Measurements from ENCODE around the gene CXCL10.

Gene CXCL10

DNA sequence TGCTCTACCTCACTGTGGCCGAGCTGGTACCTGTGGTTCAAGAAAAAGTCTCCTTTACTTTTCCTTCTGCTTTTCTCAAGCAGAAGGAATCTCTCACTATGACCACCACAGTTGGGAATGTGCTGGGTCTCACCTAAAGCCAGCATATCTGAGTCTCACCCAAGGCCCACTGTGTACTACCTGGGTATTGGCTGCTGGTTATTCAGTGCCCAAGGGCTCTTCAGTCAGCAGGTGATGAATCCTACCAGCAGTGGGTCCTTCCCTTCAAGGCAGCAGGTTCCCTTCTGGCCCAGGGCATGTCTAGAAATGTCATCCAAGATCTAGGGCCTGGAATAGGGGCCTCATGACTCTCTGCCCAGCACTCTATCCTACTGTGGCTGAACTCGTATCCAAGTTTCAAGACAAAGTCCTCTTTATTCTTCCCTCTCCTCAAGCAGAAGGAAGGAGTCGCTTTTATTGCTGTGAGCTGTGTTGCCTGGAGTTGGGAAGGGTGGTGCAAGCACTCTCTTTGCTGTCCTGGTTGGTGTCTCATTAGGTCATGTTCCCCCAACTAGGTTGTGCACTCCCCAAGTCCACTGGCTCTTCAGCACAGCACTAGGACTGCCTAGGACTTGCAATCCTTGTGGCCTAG, 6.1 kb downstream of the CXCL10 start:
- TF ChIP-seq, protein P1, sequence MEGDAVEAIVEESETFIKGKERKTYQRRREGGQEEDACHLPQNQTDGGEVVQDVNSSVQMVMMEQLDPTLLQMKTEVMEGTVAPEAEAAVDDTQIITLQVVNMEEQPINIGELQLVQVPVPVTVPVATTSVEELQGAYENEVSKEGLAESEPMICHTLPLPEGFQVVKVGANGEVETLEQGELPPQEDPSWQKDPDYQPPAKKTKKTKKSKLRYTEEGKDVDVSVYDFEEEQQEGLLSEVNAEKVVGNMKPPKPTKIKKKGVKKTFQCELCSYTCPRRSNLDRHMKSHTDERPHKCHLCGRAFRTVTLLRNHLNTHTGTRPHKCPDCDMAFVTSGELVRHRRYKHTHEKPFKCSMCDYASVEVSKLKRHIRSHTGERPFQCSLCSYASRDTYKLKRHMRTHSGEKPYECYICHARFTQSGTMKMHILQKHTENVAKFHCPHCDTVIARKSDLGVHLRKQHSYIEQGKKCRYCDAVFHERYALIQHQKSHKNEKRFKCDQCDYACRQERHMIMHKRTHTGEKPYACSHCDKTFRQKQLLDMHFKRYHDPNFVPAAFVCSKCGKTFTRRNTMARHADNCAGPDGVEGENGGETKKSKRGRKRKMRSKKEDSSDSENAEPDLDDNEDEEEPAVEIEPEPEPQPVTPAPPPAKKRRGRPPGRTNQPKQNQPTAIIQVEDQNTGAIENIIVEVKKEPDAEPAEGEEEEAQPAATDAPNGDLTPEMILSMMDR (IDR thresholded peaks at IDR 0.05) = no peak
- no peak for TF ChIP-seq ZFX (IDR thresholded peaks at IDR 0.05; ENCODE audit: borderline replicate concordance)
- no peak overlapping the region for H3K27ac ChIP-seq

DNA sequence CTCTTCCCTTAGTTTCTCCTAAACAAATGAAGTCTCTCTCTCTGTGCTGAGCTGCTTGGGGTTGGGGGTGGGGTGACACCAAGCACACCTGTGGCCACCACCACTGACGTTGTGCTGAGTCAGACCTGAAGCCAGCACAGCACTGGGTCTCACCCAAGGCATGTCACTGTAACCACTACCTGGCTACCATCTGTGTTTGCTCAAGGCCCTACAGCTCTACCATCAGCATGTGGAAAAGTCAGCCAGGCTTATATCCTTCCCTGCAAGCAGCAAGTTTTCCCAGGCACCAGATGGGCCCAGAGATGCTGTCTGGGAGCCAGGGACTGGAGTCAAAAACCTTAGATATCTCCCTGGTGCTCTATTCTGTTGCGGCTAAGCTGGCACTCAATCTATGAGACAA, 6.9 kb downstream of the CXCL10 start:
- TF ChIP-seq ZFX (IDR thresholded peaks at IDR 0.05; ENCODE audit: borderline replicate concordance) = no peak
- TF ChIP-seq, protein P1 (IDR thresholded peaks at IDR 0.05) = no peak
- no peak overlapping the region for H3K27ac ChIP-seq

DNA sequence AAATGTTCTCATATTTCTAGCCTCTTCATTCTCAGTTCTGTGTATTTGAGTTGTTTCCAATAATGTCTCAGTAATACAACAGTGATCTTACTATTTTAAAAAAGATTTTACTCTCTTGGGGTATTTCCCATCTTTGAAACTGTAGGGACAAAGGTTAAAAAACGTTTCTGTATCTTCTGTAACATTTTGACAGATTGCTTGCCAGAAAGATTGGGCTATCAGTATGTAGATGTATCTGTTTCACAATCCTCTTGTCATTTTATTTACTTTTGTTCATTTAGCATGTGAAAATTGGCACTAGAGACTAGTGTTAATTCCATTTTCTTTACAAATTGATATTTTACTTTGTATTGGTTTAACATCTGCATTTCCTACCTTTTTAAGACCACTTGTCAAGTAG, 9.8 kb downstream of the CXCL10 start:
- no peak for TF ChIP-seq ZFX (IDR thresholded peaks at IDR 0.05; ENCODE audit: borderline replicate concordance)
- TF ChIP-seq, protein P1 (IDR thresholded peaks at IDR 0.05) = no peak
- no peak overlapping the region for H3K27ac ChIP-seq

DNA sequence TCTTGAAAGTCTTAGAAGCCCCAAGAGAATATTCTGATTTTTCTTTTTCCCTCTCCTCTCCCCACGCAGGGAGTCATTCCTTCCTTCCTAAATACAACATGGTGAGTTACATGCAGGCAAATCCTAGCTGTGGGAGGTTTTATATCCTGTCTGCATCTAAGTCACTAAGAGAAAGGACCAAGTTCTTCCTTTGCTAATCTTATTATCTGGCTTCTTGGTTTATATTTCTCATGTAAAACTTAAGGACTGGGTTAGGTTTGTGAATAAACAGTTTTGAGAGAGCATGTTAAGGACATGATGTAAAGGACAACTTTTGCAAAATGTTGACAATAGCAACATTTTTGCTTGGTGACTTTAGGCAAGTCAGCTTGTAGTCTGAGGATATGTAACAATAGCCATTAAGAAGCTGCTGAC, 10.9 kb downstream of the CXCL10 start:
- TF ChIP-seq ZFX (IDR thresholded peaks at IDR 0.05; ENCODE audit: borderline replicate concordance) = no peak
- TF ChIP-seq, protein P1 (IDR thresholded peaks at IDR 0.05) = no peak
- H3K27ac ChIP-seq = no peak overlapping the region

DNA sequence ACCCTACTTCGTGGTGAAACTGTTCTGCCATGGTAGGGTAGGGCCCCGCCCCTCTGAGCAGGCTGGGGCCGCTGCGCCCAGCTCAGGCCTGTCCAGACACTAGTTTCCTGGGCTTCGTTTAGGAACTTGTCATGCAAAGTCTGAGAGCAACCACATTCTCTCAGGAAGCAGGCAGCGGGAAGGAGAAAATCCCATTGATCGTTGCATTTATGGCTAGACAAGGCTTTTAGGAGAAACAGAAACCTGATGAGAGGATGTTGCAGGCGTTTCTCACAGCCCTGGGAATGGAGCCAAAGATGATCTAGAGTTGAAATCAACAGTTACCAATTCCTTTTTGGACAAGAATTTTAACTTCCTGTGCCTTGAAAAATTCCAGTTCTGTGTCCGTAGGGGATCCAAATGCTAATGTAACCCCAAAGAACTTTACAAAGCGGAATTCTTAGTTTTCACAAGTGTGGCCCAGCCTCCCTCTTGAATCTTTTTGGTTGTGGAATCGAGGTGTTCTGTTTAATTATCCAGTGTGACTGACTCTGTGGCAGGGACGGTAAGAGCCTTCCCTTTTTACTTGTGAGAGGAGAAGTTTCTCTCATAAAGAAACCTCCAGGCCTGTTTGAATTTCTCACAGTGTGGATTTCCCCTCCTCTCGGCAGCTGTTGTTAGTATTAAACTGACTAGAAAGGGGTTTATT, 11.5 kb downstream of the CXCL10 start:
- TF ChIP-seq, protein P1 (IDR thresholded peaks at IDR 0.05) = no peak
- TF ChIP-seq ZFX (IDR thresholded peaks at IDR 0.05; ENCODE audit: borderline replicate concordance) = no peak
- no peak overlapping the region for H3K27ac ChIP-seq

DNA sequence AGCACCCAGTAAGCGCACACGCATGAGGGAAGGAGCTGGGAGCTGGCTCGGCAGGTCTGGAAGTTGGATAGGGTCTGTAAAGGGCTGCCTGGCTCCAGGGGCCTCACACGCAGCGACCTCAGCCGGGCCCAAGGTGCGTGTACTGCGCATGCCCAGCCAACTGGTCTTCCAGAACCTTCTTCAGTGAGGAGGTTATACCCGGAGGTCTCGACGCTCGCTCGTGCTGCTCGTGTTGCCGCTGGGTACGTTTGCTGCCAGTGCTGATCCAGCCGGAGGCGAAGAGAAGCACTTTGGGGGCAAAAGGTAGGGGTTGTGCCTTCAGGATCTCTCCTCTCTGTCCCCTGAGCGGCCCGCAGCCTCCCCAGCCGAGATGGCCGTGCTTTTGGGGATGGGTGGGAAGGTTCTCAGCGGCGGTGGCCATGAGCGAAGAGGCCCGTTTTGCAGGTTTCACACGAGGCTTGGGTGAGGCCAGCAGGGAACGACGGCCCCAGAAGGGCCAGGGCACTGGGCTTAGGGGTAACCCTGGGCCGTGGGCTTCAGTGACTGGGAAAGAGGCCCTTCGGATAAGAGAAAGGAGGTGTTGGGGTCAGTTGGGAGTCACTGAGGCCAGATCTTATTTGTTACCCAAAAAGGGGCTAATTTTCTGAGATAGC, 12.2 kb downstream of the CXCL10 start:
- TF ChIP-seq, protein P1 (IDR thresholded peaks at IDR 0.05) = no peak
- no peak for TF ChIP-seq ZFX (IDR thresholded peaks at IDR 0.05; ENCODE audit: borderline replicate concordance)
- no peak overlapping the region for H3K27ac ChIP-seq

DNA sequence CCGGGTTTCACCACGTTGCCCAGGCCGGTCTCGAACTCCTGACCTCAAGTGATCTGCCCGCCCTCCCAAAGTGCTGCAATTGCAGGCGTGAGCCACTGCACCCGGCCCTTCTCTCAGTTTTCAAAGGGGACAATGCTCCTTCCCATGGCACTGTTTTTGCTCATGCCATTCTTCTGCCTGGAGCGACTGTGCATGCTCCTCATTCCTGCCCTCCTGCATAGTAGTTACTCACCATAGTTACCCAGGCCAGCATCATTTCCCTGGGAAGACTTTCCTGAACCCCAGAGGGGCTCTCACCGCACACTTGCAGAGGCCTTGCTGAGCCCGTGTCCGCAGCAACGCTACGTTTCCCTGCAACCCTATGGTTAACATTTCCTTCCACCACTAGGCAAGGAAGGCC, 12.7 kb downstream of the CXCL10 start:
- no peak overlapping the region for H3K27ac ChIP-seq
- no peak for TF ChIP-seq ZFX (IDR thresholded peaks at IDR 0.05; ENCODE audit: borderline replicate concordance)
- TF ChIP-seq, protein P1 (IDR thresholded peaks at IDR 0.05) = no peak
